H1 (cell line): Measurements from ENCODE around the gene CENPW. TPM values are rescaled to one million over a fixed set of nuclear protein-coding genes. Genes with fewer than 3 reads are reported as not detected.

Source experiments
- CTCF ChIA-PET: fragments of 300-600 bp; sonication (Branson Sonifier 250); formaldehyde crosslinking; loops from one replicate; lab custom pipeline; 2021; ENCODE audit not compliant: partially characterized antibody; lab: Charles Lee
- POLR2A ChIA-PET: fragments of 300-600 bp; sonication (Branson Sonifier 250); formaldehyde crosslinking; loops from one replicate; lab custom pipeline; 2021; ENCODE audit warnings: inconsistent platforms; ENCODE audit not compliant: partially characterized antibody; lab: Charles Lee
- DNase-seq, 2 experiments: peaks; one replicate each; pipeline versions ENCODE4 v3.0.0 to v3.0.0-alpha.2; 2010 to 2022; ENCODE audit warnings: low spot score in 2 of 2, low read depth in 1 of 2, mixed read lengths in 1 of 2
- FAIRE-seq: peaks from 2 replicates; lab custom pipeline; 2011; peaks lifted over from hg19 to GRCh38; lab: Jason Lieb, UNC
- H2AFZ ChIP-seq: 2 replicates; pipeline ENCODE4 v1.8.1; 2012; ENCODE audit warnings: low read length, inconsistent platforms
- H2AK5ac ChIP-seq: 2 replicates; pipeline ENCODE4 v1.6.1; 2013; ENCODE audit warnings: low read depth, low read length
- H2BK120ac ChIP-seq: replicated peaks from 2 replicates; pipeline ENCODE3; 2013; ENCODE audit warnings: low read depth, low read length, inconsistent platforms
- H2BK12ac ChIP-seq: 2 replicates; pipeline ENCODE4 v1.6.1; 2013; ENCODE audit warnings: low read depth, low read length
- H2BK15ac ChIP-seq: 2 replicates; pipeline ENCODE4 v1.6.1; 2013; ENCODE audit warnings: low read length
- H2BK20ac ChIP-seq: 2 replicates; pipeline ENCODE4 v1.6.1; 2013; ENCODE audit warnings: low read length
- H2BK5ac ChIP-seq: 2 replicates; pipeline ENCODE4 v1.6.1; 2013; ENCODE audit warnings: low read depth, low read length
- H3K14ac ChIP-seq: 2 replicates; pipeline ENCODE4 v1.6.1; 2013; ENCODE audit warnings: inconsistent platforms; ENCODE audit not compliant: insufficient read length
- H3K18ac ChIP-seq: 2 replicates; pipeline ENCODE4 v1.6.1; 2013; ENCODE audit warnings: low read length; ENCODE audit errors: extremely low read depth
- H3K23ac ChIP-seq: 2 replicates; pipeline ENCODE4 v1.6.1; 2013; ENCODE audit warnings: inconsistent platforms; ENCODE audit not compliant: insufficient read length
- H3K23me2 ChIP-seq: 2 replicates; pipeline ENCODE4 v1.6.1; 2013; ENCODE audit warnings: low read depth, low read length
- H3K27ac ChIP-seq: 2 replicates; pipeline ENCODE4 v1.6.1; 2011; ENCODE audit warnings: low read depth, low read length, inconsistent platforms
- H3K27me3 ChIP-seq, 4 experiments: replicated peaks in 1 of 4; 1 replicate in 1 of 4; 2 replicates in 3 of 4; pipeline versions ENCODE4 v1.6.1 to v1.8.1; 2011 to 2013; ENCODE audit warnings: low read length in 3 of 4, mild to moderate bottlenecking in 3 of 4, inconsistent platforms in 2 of 4, mixed read lengths in 2 of 4, moderate library complexity in 1 of 4; ENCODE audit not compliant: control insufficient read depth in 3 of 4, insufficient read depth in 3 of 4; ENCODE audit errors: extremely low read depth in 1 of 4
- H3K36me3 ChIP-seq, 4 experiments: 2 replicates each; pipeline versions ENCODE4 v1.6.1 to v1.8.1; 2011 to 2013; ENCODE audit warnings: mild to moderate bottlenecking in 4 of 4, low read length in 3 of 4, moderate library complexity in 2 of 4, control low read depth in 1 of 4, inconsistent platforms in 1 of 4; ENCODE audit not compliant: insufficient read depth in 4 of 4, control insufficient read depth in 2 of 4
- H3K4ac ChIP-seq: replicated peaks from 2 replicates; pipeline ENCODE3; 2013; ENCODE audit warnings: low read length, low read depth, mixed read lengths, inconsistent platforms; ENCODE audit not compliant: insufficient read length
- H3K4me1 ChIP-seq, 4 experiments: replicated peaks in 1 of 4; 1 replicate in 1 of 4; 2 replicates in 3 of 4; pipeline versions ENCODE4 v1.6.1 to v1.8.1; 2011 to 2013; ENCODE audit warnings: low read length in 3 of 4, inconsistent platforms in 2 of 4, mixed read lengths in 1 of 4; ENCODE audit not compliant: insufficient read depth in 4 of 4, control insufficient read depth in 3 of 4
- H3K4me2 ChIP-seq, 2 experiments: 2 replicates each; pipeline versions ENCODE4 v1.6.1 to v1.8.1; 2011 to 2013; ENCODE audit warnings: low read depth in 2 of 2, low read length in 2 of 2, control low read depth in 1 of 2, inconsistent platforms in 1 of 2, mild to moderate bottlenecking in 1 of 2; ENCODE audit not compliant: insufficient read depth in 1 of 2
- H3K4me3 ChIP-seq, 4 experiments: fragments of 200-600, 300-600 bp in 1 of 4; sonication (generic), shearing (Covaris generic), sonication (Bioruptor Twin) in 1 of 4; 2 replicates each; pipeline versions ENCODE4 v1.5.1 to v1.8.1; 2011 to 2016; ENCODE audit warnings: low read length in 4 of 4, low read depth in 3 of 4, control low read depth in 2 of 4, inconsistent platforms in 2 of 4, mild to moderate bottlenecking in 2 of 4, mixed read lengths in 1 of 4, moderate library complexity in 1 of 4; ENCODE audit not compliant: insufficient read depth in 2 of 4; ENCODE audit errors: extremely low read depth in 1 of 4
- H3K56ac ChIP-seq: replicated peaks from 2 replicates; pipeline ENCODE3; 2013; ENCODE audit warnings: low read depth, mild to moderate bottlenecking, mixed read lengths, low read length, inconsistent platforms; ENCODE audit not compliant: insufficient read length
- H3K79me1 ChIP-seq: 2 replicates; pipeline ENCODE4 v1.6.1; 2013; ENCODE audit warnings: low read depth, low read length, control low read depth
- H3K79me2 ChIP-seq, 2 experiments: 2 replicates each; pipeline versions ENCODE4 v1.6.1 to v1.8.1; 2012 to 2013; ENCODE audit warnings: low read length in 2 of 2, mild to moderate bottlenecking in 2 of 2, inconsistent platforms in 1 of 2; ENCODE audit not compliant: insufficient read depth in 2 of 2, control insufficient read depth in 1 of 2
- H3K9ac ChIP-seq, 4 experiments: replicated peaks in 1 of 4; 1 replicate in 1 of 4; 2 replicates in 3 of 4; pipeline versions ENCODE4 v1.6.1 to v1.8.1; 2011 to 2013; ENCODE audit warnings: low read depth in 3 of 4, low read length in 3 of 4, control low read depth in 2 of 4, mild to moderate bottlenecking in 2 of 4, moderate library complexity in 2 of 4, inconsistent platforms in 1 of 4; ENCODE audit errors: extremely low read depth in 1 of 4
- H3K9me3 ChIP-seq, 2 experiments: 2 replicates each; pipeline versions ENCODE4 v1.6.1 to v1.8.1; 2012 to 2013; ENCODE audit warnings: mild to moderate bottlenecking in 2 of 2, moderate library complexity in 2 of 2, control low read depth in 1 of 2, inconsistent platforms in 1 of 2, low read depth in 1 of 2, low read length in 1 of 2, mixed read lengths in 1 of 2; ENCODE audit not compliant: insufficient read depth in 2 of 2
- H4K20me1 ChIP-seq, 2 experiments: replicated peaks in 1 of 2; 2 replicates each; pipeline versions ENCODE3 to v1.8.1; 2011 to 2013; ENCODE audit warnings: inconsistent platforms in 2 of 2, low read length in 2 of 2, mild to moderate bottlenecking in 1 of 2; ENCODE audit not compliant: insufficient read depth in 2 of 2, control insufficient read depth in 1 of 2
- H4K5ac ChIP-seq: 2 replicates; pipeline ENCODE4 v1.6.1; 2013; ENCODE audit warnings: low read length, low read depth, mixed read lengths, inconsistent platforms; ENCODE audit not compliant: insufficient read length
- H4K8ac ChIP-seq: 2 replicates; pipeline ENCODE4 v1.8.0; 2013; ENCODE audit warnings: mild to moderate bottlenecking, moderate library complexity, low read length, inconsistent platforms; ENCODE audit not compliant: insufficient read depth; ENCODE audit errors: extremely low read depth
- H4K91ac ChIP-seq: replicated peaks from 2 replicates; pipeline ENCODE3; 2013; ENCODE audit warnings: low read length, mixed read lengths, inconsistent platforms; ENCODE audit not compliant: insufficient read length
- BCL11A ChIP-seq, 2 experiments: IDR thresholded peaks; one replicate each; pipeline ENCODE4 v1.6.1; 2011; ENCODE audit warnings: low read depth in 2 of 2, low read length in 2 of 2, mild to moderate bottlenecking in 2 of 2
- KDM1A ChIP-seq: fragments of 200-600, 300-600 bp; sonication (generic); IDR thresholded peaks from 2 replicates; pipeline ENCODE4 v1.7.1; 2016; ENCODE audit warnings: mild to moderate bottlenecking, low read length, borderline replicate concordance
- RFX5 ChIP-seq: IDR thresholded peaks from 2 replicates; pipeline ENCODE4 v1.6.1; 2011; ENCODE audit warnings: low read depth, low read length, improper control_type of control experiment, borderline replicate concordance
- WGBS, 2 experiments: shearing (Covaris generic) in 1 of 2; methylation state at CpG; one replicate each; pipeline versions ENCODE4 v1.1.6 to v1.1.7; 2013 to 2015; ENCODE audit warnings: low lambda C conversion rate in 2 of 2, mixed read lengths in 2 of 2, inconsistent platforms in 1 of 2, low coverage in 1 of 2, missing lambda C conversion rate in 1 of 2; ENCODE audit not compliant: insufficient replicate concordance in 2 of 2, insufficient coverage in 1 of 2, insufficient read length in 1 of 2; ENCODE audit errors: extremely low coverage in 1 of 2, missing lambda C conversion rate in 1 of 2; 5-methylcytosine and 5-hydroxymethylcytosine counted together
- polyA plus RNA-seq, 7 experiments: library from polyadenylated mRNA; depleted of rRNA in 3 of 7; stranded (reverse) in 5 of 7; unstranded in 2 of 7; fragments of >200 nt in 5 of 7; fragments of 200-250 nt in 2 of 7; gene quantifications; 1 replicate in 5 of 7; 2 replicates in 1 of 7; 4 replicates in 1 of 7; pipeline versions ENCODE4 v1.2.1 to v1.2.3, GENCODE V29; 2011 to 2013; ENCODE audit warnings: missing spikeins in 2 of 7, mixed read lengths in 2 of 7
- total RNA-seq: library from RNA; stranded (reverse); fragmentation: NEBNext Ultra II Directional; extraction: Animal tissue kit (Norgen Biotek cat#: 25700); gene quantifications from 2 replicates; pipeline ENCODE4 v1.2.1, GENCODE V29; 2021

Gene CENPW
- total and polyA plus RNA-seq, 2 of the 8 experiments (the other 6 are each of a cell fraction or from before 2014, with no cell fraction given), result 22.0 to 91.1 TPM

- CTCF ChIA-PET, result no interaction called here
- TF ChIP-seq KDM1A (no peak), BCL11A (IDR thresholded peaks at IDR 0.05; ENCODE audit: low read depth in 2 of 2, low read length in 2 of 2) (no peak), RFX5 (no peak)
- no peak overlapping the region for H3K4ac ChIP-seq
Observed at GRCh38 chr6:126367849-126368248, 27.9 kb downstream of the CENPW start.

More at GRCh38 chr6:126367849-126368248, 27.9 kb downstream of the CENPW start:
- Histone ChIP-seq H3K56ac (no peak overlapping the region), H4K5ac (no peak overlapping the region), H3K36me3 (peaks cover 0 to 3% (median 0%) of the 10 kb centered on the region in 4 experiments; a peak in 1 of 8 replicates), H3K9me3 (no peaks in the 10 kb centered on the region), H3K27me3 (no peaks in the 10 kb centered on the region), H3K23ac (no peak overlapping the region), H3K79me1 (no peaks in the 10 kb centered on the region), H3K23me2 (no peaks in the 10 kb centered on the region), H2BK5ac (no peak overlapping the region), H2BK20ac (no peak overlapping the region), H2AFZ (no peak overlapping the region), H3K14ac (no peak overlapping the region), H3K9ac (no peak overlapping the region), H3K18ac (no peak overlapping the region), H3K79me2 (no peaks in the 10 kb centered on the region), H3K27ac (no peak overlapping the region), H3K4me1 (no peaks in the 10 kb centered on the region), H2BK12ac (no peak overlapping the region), H3K4me2 (no peak overlapping the region), H2AK5ac (no peak overlapping the region), H4K8ac (no peak overlapping the region), H4K91ac (no peak overlapping the region), H2BK15ac (no peak overlapping the region), H2BK120ac (no peak overlapping the region), H3K4me3 (no peak overlapping the region), H4K20me1 (no peaks in the 10 kb centered on the region)
- 88% methylated on average over 4 of the region's 4 CpGs; no CpG with 5 or more reads in 1 of the 2 experiments for WGBS, 2 experiments
- no peak for DNase-seq
- FAIRE-seq, result no peak
- POLR2A ChIA-PET, result interaction anchor here (1.0 kb wide), 1 partner anchor 8 kb away, joined by 3 read pairs; no protein-coding TSS in a partner anchor
